DOHH2 (cell line): ENCODE results near the gene THRB.

Experiments used
- H3F3A ChIP-seq: fragments of 200-600 bp; sonication (generic), shearing (Covaris generic); 2 replicates; pipeline ENCODE4 v1.6.0; 2016; ENCODE audit warnings: antibody characterized with exemption, mild to moderate bottlenecking; ENCODE audit not compliant: control insufficient read depth, insufficient read depth
- H3K27ac ChIP-seq: fragments of 200-600 bp; sonication (generic); 2 replicates; pipeline ENCODE4 v1.5.1; 2014; ENCODE audit warnings: low read depth, mild to moderate bottlenecking, low read length, moderate library complexity
- H3K27me3 ChIP-seq: fragments of 200-600 bp; sonication (generic); 2 replicates; pipeline ENCODE4 v1.6.1; 2014; ENCODE audit warnings: mild to moderate bottlenecking, low read length, mixed read lengths; ENCODE audit not compliant: control insufficient read depth
- H3K36me3 ChIP-seq: fragments of 200-600 bp; sonication (generic); 2 replicates; pipeline ENCODE4 v1.6.1; 2014; ENCODE audit warnings: mild to moderate bottlenecking, low read length, moderate library complexity, mixed read lengths; ENCODE audit not compliant: control insufficient read depth
- H3K4me1 ChIP-seq: fragments of 200-600 bp; sonication (generic); 2 replicates; pipeline ENCODE4 v1.6.1; 2014; ENCODE audit warnings: mild to moderate bottlenecking, low read length, mixed read lengths; ENCODE audit not compliant: control insufficient read depth
- H3K4me2 ChIP-seq: fragments of 200-600 bp; sonication (generic); 2 replicates; pipeline ENCODE4 v1.6.0; 2014; ENCODE audit warnings: mild to moderate bottlenecking, low read length, moderate library complexity
- H3K4me3 ChIP-seq: fragments of 200-600 bp; sonication (generic); 2 replicates; pipeline ENCODE4 v1.5.1; 2014; ENCODE audit warnings: mild to moderate bottlenecking, low read length, mixed read lengths
- H3K79me2 ChIP-seq: fragments of 200-600 bp; sonication (generic); 2 replicates; pipeline ENCODE4 v1.6.1; 2014; ENCODE audit warnings: mild to moderate bottlenecking, low read length, mixed read lengths; ENCODE audit not compliant: control insufficient read depth
- H3K9me2 ChIP-seq: fragments of 200-600 bp; sonication (generic); replicated peaks from 2 replicates; pipeline ENCODE4 v1.6.1; 2014; ENCODE audit warnings: mild to moderate bottlenecking, low read length, mixed read lengths; ENCODE audit not compliant: control insufficient read depth
- H3K9me3 ChIP-seq: fragments of 200-600 bp; sonication (generic); 2 replicates; pipeline ENCODE4 v1.6.1; 2014; ENCODE audit warnings: antibody characterized with exemption, low read length, mixed read lengths; ENCODE audit not compliant: control insufficient read depth, insufficient read depth
- H4K20me1 ChIP-seq: fragments of 200-600 bp; sonication (generic); 2 replicates; pipeline ENCODE4 v1.6.0; 2014; ENCODE audit warnings: low read depth, mild to moderate bottlenecking, antibody characterized with exemption, low read length, moderate library complexity; ENCODE audit not compliant: control insufficient read depth, insufficient read depth
- CTCF ChIP-seq: fragments of 200-600 bp; sonication (generic); IDR thresholded peaks from one replicate; pipeline ENCODE4 v1.5.1; 2014; ENCODE audit warnings: antibody characterized with exemption, mild to moderate bottlenecking, low read depth, low read length; ENCODE audit not compliant: poor library complexity, severe bottlenecking
- EZH2phosphoT487 ChIP-seq: fragments of 200-600 bp; sonication (generic); IDR thresholded peaks from 2 replicates; pipeline ENCODE4 v1.6.1; 2017; ENCODE audit warnings: borderline replicate concordance, mild to moderate bottlenecking, antibody characterized with exemption, low read length, moderate library complexity, mixed read lengths

Gene THRB

GRCh38 chr3:24529210-24529609, 34.6 kb upstream of the THRB start:
- Histone ChIP-seq H3K9me2 (no peaks in the 10 kb centered on the region), H3K36me3 (no peaks in the 10 kb centered on the region), H3K27me3 (0 out of 2 replicates have a peak, but pooled peaks cover 2% of the 10 kb centered on the region), H4K20me1 (no peaks in the 10 kb centered on the region), H3K4me3 (no peak overlapping the region), H3F3A (no peaks in the 10 kb centered on the region), H3K79me2 (no peaks in the 10 kb centered on the region), H3K4me1 (no peaks in the 10 kb centered on the region), H3K4me2 (no peak overlapping the region), H3K27ac (no peak overlapping the region), H3K9me3 (no peaks in the 10 kb centered on the region)
- TF ChIP-seq EZH2phosphoT487 = no peak
- TF ChIP-seq CTCF = no peak

GRCh38 chr3:24526640-24527212, 32.1 kb upstream of the THRB start:
- H3K9me2 ChIP-seq = no peaks in the 10 kb centered on the region
- TF ChIP-seq CTCF (no peak), EZH2phosphoT487 (no peak)
- no peak overlapping the region for H3K4me2 ChIP-seq
- no peak overlapping the region for H3K4me3 ChIP-seq
- H3K79me2 ChIP-seq = no peaks in the 10 kb centered on the region
- H3F3A ChIP-seq = no peaks in the 10 kb centered on the region
- H3K36me3 ChIP-seq = no peaks in the 10 kb centered on the region
- H3K9me3 ChIP-seq = no peaks in the 10 kb centered on the region
- H4K20me1 ChIP-seq = no peaks in the 10 kb centered on the region
- no peak overlapping the region for H3K27ac ChIP-seq
- H3K27me3 ChIP-seq = peaks cover 14% of the 10 kb centered on the region
- no peaks in the 10 kb centered on the region for H3K4me1 ChIP-seq

- Histone ChIP-seq H4K20me1 (no peaks in the 10 kb centered on the region), H3K9me2 (no peaks in the 10 kb centered on the region), H3K27ac (no peak overlapping the region), H3K27me3 (peaks cover 25% of the 10 kb centered on the region), H3K36me3 (no peaks in the 10 kb centered on the region), H3K4me2 (no peak overlapping the region), H3F3A (no peaks in the 10 kb centered on the region), H3K9me3 (peaks cover 8% of the 10 kb centered on the region), H3K79me2 (no peaks in the 10 kb centered on the region), H3K4me1 (no peaks in the 10 kb centered on the region), H3K4me3 (no peak overlapping the region)
- no peak for TF ChIP-seq CTCF
- TF ChIP-seq EZH2phosphoT487 = no peak
Observed at GRCh38 chr3:24525557-24525956, 30.9 kb upstream of the THRB start.

- Histone ChIP-seq H3K79me2 (no peaks in the 10 kb centered on the region), H3K36me3 (no peaks in the 10 kb centered on the region), H3K4me1 (no peaks in the 10 kb centered on the region), H4K20me1 (no peaks in the 10 kb centered on the region), H3K9me2 (no peaks in the 10 kb centered on the region), H3K27ac (no peak overlapping the region), H3K4me3 (no peak overlapping the region), H3F3A (no peaks in the 10 kb centered on the region), H3K9me3 (peaks cover 8% of the 10 kb centered on the region), H3K27me3 (peaks cover 29% of the 10 kb centered on the region), H3K4me2 (no peak overlapping the region)
- TF ChIP-seq CTCF (no peak), EZH2phosphoT487 (no peak)
Observed at GRCh38 chr3:24525022-24525421, 30.4 kb upstream of the THRB start.
